GM23338 (cell line): Measurements from ENCODE around the gene GPR82. TPM values are rescaled to one million over a fixed set of nuclear protein-coding genes. Genes with fewer than 3 reads are reported as not detected.

ENCODE experiments used
- ATAC-seq: fragments of 200-7000 bp; cut with Tn5 transposase; 3 replicates; pipeline ENCODE4 v1.9.1; 2020
- DNase-seq: peaks from one replicate; pipeline ENCODE4 v3.0.0-alpha.2; 2015; ENCODE audit warnings: low spot score
- H2AFZ ChIP-seq: fragments of 200-600 bp; sonication (generic); 2 replicates; pipeline ENCODE4 v1.8.0; 2016; ENCODE audit warnings: antibody characterized with exemption, mild to moderate bottlenecking, moderate library complexity
- H3F3A ChIP-seq: fragments of 200-600 bp; sonication (generic); replicated peaks from 2 replicates; pipeline ENCODE4 v1.8.0; 2017; ENCODE audit warnings: antibody characterized with exemption, mixed run types, low read depth
- H3K27ac ChIP-seq: fragments of 200-600 bp; sonication (generic); 2 replicates; pipeline ENCODE4 v1.6.1; 2016; ENCODE audit warnings: low read depth
- H3K27me3 ChIP-seq: fragments of 200-600 bp; sonication (generic); 2 replicates; pipeline ENCODE4 v1.8.0; 2016; ENCODE audit warnings: mild to moderate bottlenecking, mixed run types, moderate library complexity; ENCODE audit not compliant: insufficient read depth
- H3K36me3 ChIP-seq: fragments of 200-600 bp; sonication (generic); 2 replicates; pipeline ENCODE4 v1.8.0; 2016; ENCODE audit warnings: mild to moderate bottlenecking; ENCODE audit not compliant: insufficient read depth
- H3K4me1 ChIP-seq: fragments of 200-600 bp; sonication (generic); 2 replicates; pipeline ENCODE4 v1.8.0; 2016; ENCODE audit warnings: mild to moderate bottlenecking, moderate library complexity; ENCODE audit not compliant: insufficient read depth
- H3K4me2 ChIP-seq: fragments of 200-600 bp; sonication (generic); 2 replicates; pipeline ENCODE4 v1.7.1; 2017; ENCODE audit warnings: mixed run types
- H3K4me3 ChIP-seq: fragments of 200-600 bp; sonication (generic); 2 replicates; pipeline ENCODE4 v1.6.1; 2016; ENCODE audit warnings: mixed run types
- H3K79me2 ChIP-seq: fragments of 200-600 bp; sonication (generic); replicated peaks from 2 replicates; pipeline ENCODE4 v1.8.0; 2017; ENCODE audit warnings: mild to moderate bottlenecking; ENCODE audit not compliant: insufficient read depth
- H3K9me2 ChIP-seq: fragments of 200-600 bp; sonication (generic); 2 replicates; pipeline ENCODE4 v1.8.0; 2017; ENCODE audit not compliant: insufficient read depth
- H4K20me1 ChIP-seq: fragments of 200-600 bp; sonication (generic); replicated peaks from 2 replicates; pipeline ENCODE4 v1.8.0; 2017; ENCODE audit warnings: mild to moderate bottlenecking; ENCODE audit not compliant: insufficient read depth
- H3K27ac Mint-ChIP-seq: 2 replicates; pipeline ENCODE4 v1.8.0; 2020; ENCODE audit warnings: inconsistent platforms, mild to moderate bottlenecking, moderate library complexity, mixed read lengths
- H3K27me3 Mint-ChIP-seq: 3 replicates; pipeline ENCODE4 v1.8.0; 2022; ENCODE audit warnings: low read depth, mild to moderate bottlenecking, moderate library complexity, mixed read lengths, inconsistent platforms; ENCODE audit not compliant: insufficient read depth, poor library complexity
- H3K36me3 Mint-ChIP-seq: 3 replicates; pipeline ENCODE4 v1.8.0; 2021; ENCODE audit warnings: low read depth, mild to moderate bottlenecking, inconsistent platforms, moderate library complexity, mixed read lengths
- H3K4me1 Mint-ChIP-seq: 3 replicates; pipeline ENCODE4 v1.8.0; 2020; ENCODE audit warnings: mild to moderate bottlenecking, inconsistent platforms, mixed read lengths
- H3K4me3 Mint-ChIP-seq: 3 replicates; pipeline ENCODE4 v1.8.0; 2021; ENCODE audit warnings: moderate library complexity, mild to moderate bottlenecking, inconsistent platforms, mixed read lengths
- H3K9me3 Mint-ChIP-seq: 3 replicates; pipeline ENCODE4 v1.8.0; 2020; ENCODE audit warnings: moderate library complexity, mild to moderate bottlenecking, inconsistent platforms, mixed read lengths
- CREB1 ChIP-seq: fragments of 250-450 bp; sonication (Bioruptor Pico); IDR thresholded peaks from 2 replicates; pipeline ENCODE4 v1.5.0; 2020; ENCODE audit warnings: low read depth, mild to moderate bottlenecking, moderate library complexity
- CTCF ChIP-seq, 2 experiments: fragments of 200-600 bp in 1 of 2; sonication (generic) in 1 of 2; conservative IDR thresholded peaks; 2 replicates each; pipeline versions ENCODE4 v1.5.1 to v1.6.1; 2016 to 2017; ENCODE audit warnings: antibody characterized with exemption in 2 of 2, low read depth in 2 of 2, mild to moderate bottlenecking in 2 of 2, moderate library complexity in 1 of 2
- EZH2 ChIP-seq: fragments of 200-600 bp; sonication (generic); IDR thresholded peaks from one replicate; pipeline ENCODE4 v1.8.0; 2017; ENCODE audit warnings: antibody characterized with exemption, mild to moderate bottlenecking, low read depth; ENCODE audit not compliant: unreplicated experiment
- EZH2phosphoT487 ChIP-seq: fragments of 200-600 bp; sonication (generic); IDR thresholded peaks from one replicate; pipeline ENCODE4 v1.8.1; 2018; ENCODE audit warnings: antibody characterized with exemption; ENCODE audit not compliant: unreplicated experiment
- JUNB ChIP-seq: IDR thresholded peaks from one replicate; pipeline ENCODE4 v1.6.1; 2016; ENCODE audit warnings: antibody characterized with exemption; ENCODE audit not compliant: unreplicated experiment
- NANOG ChIP-seq: IDR thresholded peaks from 2 replicates; pipeline ENCODE4 v1.6.1; 2016; ENCODE audit warnings: antibody characterized with exemption, borderline replicate concordance
- POLR2AphosphoS5 ChIP-seq: IDR thresholded peaks from 2 replicates; pipeline ENCODE4 v1.6.1; 2016; ENCODE audit warnings: antibody characterized with exemption, low read depth
- STAT1 ChIP-seq: IDR thresholded peaks from one replicate; pipeline ENCODE4 v1.6.1; 2016; ENCODE audit warnings: antibody characterized with exemption; ENCODE audit not compliant: unreplicated experiment
- ZNF114 ChIP-seq: fragments of 250-450 bp; sonication (Bioruptor Pico); IDR thresholded peaks from 2 replicates; pipeline ENCODE4 v1.5.0; 2020; ENCODE audit warnings: mild to moderate bottlenecking, moderate library complexity
- ZNF331 ChIP-seq: fragments of 250-450 bp; sonication (Bioruptor Pico); IDR thresholded peaks from 2 replicates; pipeline ENCODE4 v1.5.0; 2020; ENCODE audit warnings: low read depth, mild to moderate bottlenecking, moderate library complexity
- polyA plus RNA-seq: library from polyadenylated mRNA; unstranded; fragments of >200 nt; fragmentation: Nextera tagmentation; extraction: Ambion mirVana; gene quantifications from 2 replicates; pipeline ENCODE4 v1.2.1, GENCODE V29; 2016
- total RNA-seq: library from RNA; depleted of rRNA; stranded (reverse); fragments of >200 nt; shearing (Covaris generic); gene quantifications from 2 replicates; pipeline ENCODE4 v1.2.3, GENCODE V29; 2014
- TF ChIP-seq, protein P1 (sequence below): IDR thresholded peaks from one replicate; pipeline ENCODE4 v1.6.1; 2018; ENCODE audit warnings: antibody characterized with exemption; ENCODE audit not compliant: unreplicated experiment
- TF ChIP-seq, protein P2 (sequence below): IDR thresholded peaks from 2 replicates; pipeline ENCODE4 v1.6.1; 2016; ENCODE audit warnings: antibody characterized with exemption
- TF ChIP-seq, protein P3 (sequence below): fragments of 250-450 bp; sonication (Bioruptor Pico); IDR thresholded peaks from 2 replicates; pipeline ENCODE4 v1.5.0; 2020; ENCODE audit warnings: mild to moderate bottlenecking, moderate library complexity

The GPR82 gene
- total and polyA plus RNA-seq, 2 experiments from 2014 or later: 0.32 TPM; not detected in 1

DNA sequence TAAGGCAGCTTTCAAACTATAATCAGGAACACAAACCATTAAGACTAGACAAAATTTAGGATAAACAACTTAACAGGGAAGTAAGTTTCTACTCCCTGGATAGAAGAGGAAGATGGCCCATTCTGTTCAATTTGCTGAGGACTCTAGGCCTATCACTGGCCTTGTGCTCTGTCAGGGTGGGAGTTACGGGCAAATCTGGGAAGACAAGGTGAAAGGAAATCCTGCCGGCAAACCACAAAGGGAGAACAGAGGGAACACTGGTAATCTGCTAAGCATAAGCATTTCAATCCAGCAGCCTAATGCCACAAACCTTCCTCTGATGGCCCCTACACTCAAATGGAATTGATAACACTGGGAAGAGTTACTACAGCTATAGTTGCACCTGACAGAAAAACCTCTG, 8.3 kb downstream of the GPR82 start:
- Mint-ChIP-seq H3K27me3 (peaks cover 2% of the 10 kb centered on the region), H3K9me3 (no peaks in the 10 kb centered on the region), H3K27ac (no peak overlapping the region), H3K4me1 (peaks cover 14% of the 10 kb centered on the region), H3K4me3 (no peak overlapping the region), H3K36me3 (peaks cover 2% of the 10 kb centered on the region; the same call in 1 of the 3 replicates)
- Histone ChIP-seq H3K79me2 (no peaks in the 10 kb centered on the region), H3K4me2 (no peak overlapping the region), H4K20me1 (no peaks in the 10 kb centered on the region), H3K4me1 (0 out of 2 replicates have a peak, but pooled peaks cover 3% of the 10 kb centered on the region), H3K9me2 (no peaks in the 10 kb centered on the region), H3K36me3 (no peaks in the 10 kb centered on the region), H3K27ac (no peak overlapping the region), H2AFZ (no peak overlapping the region), H3K4me3 (no peak overlapping the region), H3F3A (no peaks in the 10 kb centered on the region), H3K27me3 (no peaks in the 10 kb centered on the region)
- no peak for TF ChIP-seq CTCF (conservative IDR thresholded peaks at IDR 0.05; ENCODE audit: low read depth in 2 of 2)
- no peak for TF ChIP-seq NANOG
- no peak for TF ChIP-seq ZNF114 (CRISPR knock-in tag)
- no peak for TF ChIP-seq ZNF331
- TF ChIP-seq, protein P1, sequence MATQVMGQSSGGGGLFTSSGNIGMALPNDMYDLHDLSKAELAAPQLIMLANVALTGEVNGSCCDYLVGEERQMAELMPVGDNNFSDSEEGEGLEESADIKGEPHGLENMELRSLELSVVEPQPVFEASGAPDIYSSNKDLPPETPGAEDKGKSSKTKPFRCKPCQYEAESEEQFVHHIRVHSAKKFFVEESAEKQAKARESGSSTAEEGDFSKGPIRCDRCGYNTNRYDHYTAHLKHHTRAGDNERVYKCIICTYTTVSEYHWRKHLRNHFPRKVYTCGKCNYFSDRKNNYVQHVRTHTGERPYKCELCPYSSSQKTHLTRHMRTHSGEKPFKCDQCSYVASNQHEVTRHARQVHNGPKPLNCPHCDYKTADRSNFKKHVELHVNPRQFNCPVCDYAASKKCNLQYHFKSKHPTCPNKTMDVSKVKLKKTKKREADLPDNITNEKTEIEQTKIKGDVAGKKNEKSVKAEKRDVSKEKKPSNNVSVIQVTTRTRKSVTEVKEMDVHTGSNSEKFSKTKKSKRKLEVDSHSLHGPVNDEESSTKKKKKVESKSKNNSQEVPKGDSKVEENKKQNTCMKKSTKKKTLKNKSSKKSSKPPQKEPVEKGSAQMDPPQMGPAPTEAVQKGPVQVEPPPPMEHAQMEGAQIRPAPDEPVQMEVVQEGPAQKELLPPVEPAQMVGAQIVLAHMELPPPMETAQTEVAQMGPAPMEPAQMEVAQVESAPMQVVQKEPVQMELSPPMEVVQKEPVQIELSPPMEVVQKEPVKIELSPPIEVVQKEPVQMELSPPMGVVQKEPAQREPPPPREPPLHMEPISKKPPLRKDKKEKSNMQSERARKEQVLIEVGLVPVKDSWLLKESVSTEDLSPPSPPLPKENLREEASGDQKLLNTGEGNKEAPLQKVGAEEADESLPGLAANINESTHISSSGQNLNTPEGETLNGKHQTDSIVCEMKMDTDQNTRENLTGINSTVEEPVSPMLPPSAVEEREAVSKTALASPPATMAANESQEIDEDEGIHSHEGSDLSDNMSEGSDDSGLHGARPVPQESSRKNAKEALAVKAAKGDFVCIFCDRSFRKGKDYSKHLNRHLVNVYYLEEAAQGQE: no peak
- TF ChIP-seq STAT1: no peak
- TF ChIP-seq, protein P2, sequence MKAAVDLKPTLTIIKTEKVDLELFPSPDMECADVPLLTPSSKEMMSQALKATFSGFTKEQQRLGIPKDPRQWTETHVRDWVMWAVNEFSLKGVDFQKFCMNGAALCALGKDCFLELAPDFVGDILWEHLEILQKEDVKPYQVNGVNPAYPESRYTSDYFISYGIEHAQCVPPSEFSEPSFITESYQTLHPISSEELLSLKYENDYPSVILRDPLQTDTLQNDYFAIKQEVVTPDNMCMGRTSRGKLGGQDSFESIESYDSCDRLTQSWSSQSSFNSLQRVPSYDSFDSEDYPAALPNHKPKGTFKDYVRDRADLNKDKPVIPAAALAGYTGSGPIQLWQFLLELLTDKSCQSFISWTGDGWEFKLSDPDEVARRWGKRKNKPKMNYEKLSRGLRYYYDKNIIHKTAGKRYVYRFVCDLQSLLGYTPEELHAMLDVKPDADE: no peak
- TF ChIP-seq JUNB: no peak
- TF ChIP-seq, protein P3, sequence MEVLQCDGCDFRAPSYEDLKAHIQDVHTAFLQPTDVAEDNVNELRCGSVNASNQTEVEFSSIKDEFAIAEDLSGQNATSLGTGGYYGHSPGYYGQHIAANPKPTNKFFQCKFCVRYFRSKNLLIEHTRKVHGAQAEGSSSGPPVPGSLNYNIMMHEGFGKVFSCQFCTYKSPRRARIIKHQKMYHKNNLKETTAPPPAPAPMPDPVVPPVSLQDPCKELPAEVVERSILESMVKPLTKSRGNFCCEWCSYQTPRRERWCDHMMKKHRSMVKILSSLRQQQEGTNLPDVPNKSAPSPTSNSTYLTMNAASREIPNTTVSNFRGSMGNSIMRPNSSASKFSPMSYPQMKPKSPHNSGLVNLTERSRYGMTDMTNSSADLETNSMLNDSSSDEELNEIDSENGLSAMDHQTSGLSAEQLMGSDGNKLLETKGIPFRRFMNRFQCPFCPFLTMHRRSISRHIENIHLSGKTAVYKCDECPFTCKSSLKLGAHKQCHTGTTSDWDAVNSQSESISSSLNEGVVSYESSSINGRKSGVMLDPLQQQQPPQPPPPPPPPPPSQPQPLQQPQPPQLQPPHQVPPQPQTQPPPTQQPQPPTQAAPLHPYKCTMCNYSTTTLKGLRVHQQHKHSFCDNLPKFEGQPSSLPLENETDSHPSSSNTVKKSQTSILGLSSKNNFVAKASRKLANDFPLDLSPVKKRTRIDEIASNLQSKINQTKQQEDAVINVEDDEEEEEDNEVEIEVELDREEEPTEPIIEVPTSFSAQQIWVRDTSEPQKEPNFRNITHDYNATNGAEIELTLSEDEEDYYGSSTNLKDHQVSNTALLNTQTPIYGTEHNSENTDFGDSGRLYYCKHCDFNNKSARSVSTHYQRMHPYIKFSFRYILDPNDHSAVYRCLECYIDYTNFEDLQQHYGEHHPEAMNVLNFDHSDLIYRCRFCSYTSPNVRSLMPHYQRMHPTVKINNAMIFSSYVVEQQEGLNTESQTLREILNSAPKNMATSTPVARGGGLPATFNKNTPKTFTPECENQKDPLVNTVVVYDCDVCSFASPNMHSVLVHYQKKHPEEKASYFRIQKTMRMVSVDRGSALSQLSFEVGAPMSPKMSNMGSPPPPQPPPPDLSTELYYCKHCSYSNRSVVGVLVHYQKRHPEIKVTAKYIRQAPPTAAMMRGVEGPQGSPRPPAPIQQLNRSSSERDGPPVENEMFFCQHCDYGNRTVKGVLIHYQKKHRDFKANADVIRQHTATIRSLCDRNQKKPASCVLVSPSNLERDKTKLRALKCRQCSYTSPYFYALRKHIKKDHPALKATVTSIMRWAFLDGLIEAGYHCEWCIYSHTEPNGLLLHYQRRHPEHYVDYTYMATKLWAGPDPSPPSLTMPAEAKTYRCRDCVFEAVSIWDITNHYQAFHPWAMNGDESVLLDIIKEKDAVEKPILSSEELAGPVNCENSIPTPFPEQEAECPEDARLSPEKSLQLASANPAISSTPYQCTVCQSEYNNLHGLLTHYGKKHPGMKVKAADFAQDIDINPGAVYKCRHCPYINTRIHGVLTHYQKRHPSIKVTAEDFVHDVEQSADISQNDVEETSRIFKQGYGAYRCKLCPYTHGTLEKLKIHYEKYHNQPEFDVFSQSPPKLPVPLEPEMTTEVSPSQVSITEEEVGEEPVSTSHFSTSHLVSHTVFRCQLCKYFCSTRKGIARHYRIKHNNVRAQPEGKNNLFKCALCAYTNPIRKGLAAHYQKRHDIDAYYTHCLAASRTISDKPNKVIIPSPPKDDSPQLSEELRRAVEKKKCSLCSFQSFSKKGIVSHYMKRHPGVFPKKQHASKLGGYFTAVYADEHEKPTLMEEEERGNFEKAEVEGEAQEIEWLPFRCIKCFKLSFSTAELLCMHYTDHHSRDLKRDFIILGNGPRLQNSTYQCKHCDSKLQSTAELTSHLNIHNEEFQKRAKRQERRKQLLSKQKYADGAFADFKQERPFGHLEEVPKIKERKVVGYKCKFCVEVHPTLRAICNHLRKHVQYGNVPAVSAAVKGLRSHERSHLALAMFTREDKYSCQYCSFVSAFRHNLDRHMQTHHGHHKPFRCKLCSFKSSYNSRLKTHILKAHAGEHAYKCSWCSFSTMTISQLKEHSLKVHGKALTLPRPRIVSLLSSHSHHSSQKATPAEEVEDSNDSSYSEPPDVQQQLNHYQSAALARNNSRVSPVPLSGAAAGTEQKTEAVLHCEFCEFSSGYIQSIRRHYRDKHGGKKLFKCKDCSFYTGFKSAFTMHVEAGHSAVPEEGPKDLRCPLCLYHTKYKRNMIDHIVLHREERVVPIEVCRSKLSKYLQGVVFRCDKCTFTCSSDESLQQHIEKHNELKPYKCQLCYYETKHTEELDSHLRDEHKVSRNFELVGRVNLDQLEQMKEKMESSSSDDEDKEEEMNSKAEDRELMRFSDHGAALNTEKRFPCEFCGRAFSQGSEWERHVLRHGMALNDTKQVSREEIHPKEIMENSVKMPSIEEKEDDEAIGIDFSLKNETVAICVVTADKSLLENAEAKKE (CRISPR knock-in tag): no peak
- TF ChIP-seq EZH2: no peak
- TF ChIP-seq POLR2AphosphoS5: no peak
- TF ChIP-seq CREB1 (CRISPR knock-in tag): no peak
- no peak for TF ChIP-seq EZH2phosphoT487
- DNase-seq (peak; percentile 2), ATAC-seq (peak; percentile 71)
